DND-41 (cell line): Measurements from ENCODE around the gene CTDSP2.

Experiments
- CTCF ChIP-seq: IDR thresholded peaks from 2 replicates; pipeline ENCODE4 v1.5.1; 2012; ENCODE audit warnings: borderline replicate concordance, low read length, moderate library complexity, mild to moderate bottlenecking; ENCODE audit not compliant: poor library complexity, severe bottlenecking; ENCODE audit errors: extremely low read depth
- EZH2 ChIP-seq: IDR thresholded peaks from 3 replicates; pipeline ENCODE4 v1.6.1; 2012; ENCODE audit warnings: borderline replicate concordance, low read depth, mild to moderate bottlenecking, moderate library complexity, low read length, inconsistent platforms; ENCODE audit not compliant: severe bottlenecking

- no peak for TF ChIP-seq CTCF
- no peak for TF ChIP-seq EZH2
Observed at GRCh38 chr12:57807285-57807684, 39.2 kb downstream of the CTDSP2 start.
